ENCODE results near the gene WSCD1.

GRCh38 chr17:6044261-6044660 is 25.9 kb upstream of the WSCD1 start:
- no peak for TF ChIP-seq EZH2 (IDR thresholded peaks at IDR 0.05; ENCODE audit: borderline replicate concordance, low read depth, low read length, severe bottlenecking)
- TF ChIP-seq CTCF (IDR thresholded peaks at IDR 0.05; ENCODE audit: borderline replicate concordance, extremely low read depth, low read length, poor library complexity, severe bottlenecking), result no peak
